NCI-H2081 (cell line): ENCODE measurements around the gene SPATA12.

Source experiments
- DNase-seq, 2 experiments: peaks; one replicate each; lab custom pipeline; 2025; lab: John Stamatoyannopoulos, UW

SPATA12 gene

GRCh38 chr3:57053122-57053521, 7.3 kb upstream of the SPATA12 start:
- DNase-seq: no peak

- DNase-seq: no peak
Observed at GRCh38 chr3:57057351-57057750, 3.1 kb upstream of the SPATA12 start.

- no peak for DNase-seq
Observed at GRCh38 chr3:57059411-57059810, 1.1 kb upstream of the SPATA12 start.

GRCh38 chr3:57061556-57061955, 1.1 kb downstream of the SPATA12 start:
- DNase-seq: no peak

GRCh38 chr3:57062101-57062631, 1.7 kb downstream of the SPATA12 start:
- DNase-seq: no peak

GRCh38 chr3:57063032-57063431, 2.6 kb downstream of the SPATA12 start:
- DNase-seq: no peak

GRCh38 chr3:57064001-57064400, 3.5 kb downstream of the SPATA12 start:
- DNase-seq: no peak

- no peak for DNase-seq
Observed at GRCh38 chr3:57064572-57064971, 4.1 kb downstream of the SPATA12 start.

GRCh38 chr3:57065588-57065987, 5.1 kb downstream of the SPATA12 start:
- DNase-seq: no peak

- no peak for DNase-seq
Observed at GRCh38 chr3:57066471-57066870, 6.0 kb downstream of the SPATA12 start.

GRCh38 chr3:57068437-57069089, 8.1 kb downstream of the SPATA12 start:
- no peak for DNase-seq

- no peak for DNase-seq
Observed at GRCh38 chr3:57069503-57069902, 9.0 kb downstream of the SPATA12 start.

GRCh38 chr3:57073628-57074027, 13.2 kb downstream of the SPATA12 start:
- DNase-seq: no peak

GRCh38 chr3:57074135-57074534, 13.7 kb downstream of the SPATA12 start:
- DNase-seq: no peak

- no peak for DNase-seq
Observed at GRCh38 chr3:57076422-57076951, 16.0 kb downstream of the SPATA12 start.

GRCh38 chr3:57077630-57078343, 17.3 kb downstream of the SPATA12 start:
- DNase-seq: no peak

- DNase-seq: no peak
Observed at GRCh38 chr3:57078344-57078634, 17.8 kb downstream of the SPATA12 start.

- DNase-seq: peak in 1 of 2 experiments; percentile 8
Observed at GRCh38 chr3:57078635-57079473, 18.4 kb downstream of the SPATA12 start.

- DNase-seq: no peak
Observed at GRCh38 chr3:57079474-57079831, 19.0 kb downstream of the SPATA12 start.

GRCh38 chr3:57080171-57080570, 19.7 kb downstream of the SPATA12 start:
- no peak for DNase-seq

- no peak for DNase-seq
Observed at GRCh38 chr3:57081173-57081572, 20.7 kb downstream of the SPATA12 start.

- no peak for DNase-seq
Observed at GRCh38 chr3:57082481-57082880, 22.0 kb downstream of the SPATA12 start.
